Keratinocyte (primary cell): ENCODE measurements around the gene FAM174A. TPM values are rescaled to one million over a fixed set of nuclear protein-coding genes. Genes with fewer than 3 reads are reported as not detected.

Experiments used
- DNase-seq: peaks from one replicate; pipeline ENCODE4 v3.0.0-alpha.2; 2011; ENCODE audit warnings: low read depth, missing footprints, low spot score
- FAIRE-seq: peaks from 2 replicates; lab custom pipeline; 2011; peaks lifted over from hg19 to GRCh38; lab: Jason Lieb, UNC
- H2AFZ ChIP-seq: 2 replicates; pipeline ENCODE4 v1.6.0; 2012; ENCODE audit warnings: low read length, control low read depth, inconsistent platforms; ENCODE audit not compliant: control insufficient read depth
- H3K27ac ChIP-seq: 2 replicates; pipeline ENCODE4 v1.5.1; 2011; ENCODE audit warnings: low read length; ENCODE audit not compliant: control insufficient read depth, insufficient read depth
- H3K27me3 ChIP-seq: 3 replicates; pipeline ENCODE4 v1.6.0; 2011; ENCODE audit warnings: low read length; ENCODE audit not compliant: control insufficient read depth, insufficient read depth; ENCODE audit errors: extremely low read depth
- H3K36me3 ChIP-seq, 2 experiments: 2 replicates in 1 of 2; 3 replicates in 1 of 2; pipeline ENCODE4 v1.5.1; 2011; ENCODE audit warnings: low read length in 2 of 2, mild to moderate bottlenecking in 1 of 2; ENCODE audit not compliant: control insufficient read depth in 2 of 2, insufficient read depth in 2 of 2; ENCODE audit errors: extremely low read depth in 1 of 2
- H3K4me1 ChIP-seq: 3 replicates; pipeline ENCODE4 v1.5.1; 2011; ENCODE audit warnings: low read length; ENCODE audit not compliant: control insufficient read depth, insufficient read depth; ENCODE audit errors: extremely low read depth
- H3K4me2 ChIP-seq: 3 replicates; pipeline ENCODE4 v1.6.0; 2011; ENCODE audit warnings: low read depth, low read length; ENCODE audit not compliant: control insufficient read depth, insufficient read depth; ENCODE audit errors: extremely low read depth
- H3K4me3 ChIP-seq, 3 experiments: fragments of 200-600 bp in 1 of 3; sonication (generic) in 1 of 3; 2 replicates in 2 of 3; 3 replicates in 1 of 3; pipeline ENCODE4 v1.5.1; 2011 to 2016; ENCODE audit warnings: low read length in 3 of 3, mild to moderate bottlenecking in 3 of 3, control low read depth in 2 of 3, inconsistent platforms in 1 of 3, low read depth in 1 of 3, mixed read lengths in 1 of 3, mixed run types in 1 of 3, moderate library complexity in 1 of 3; ENCODE audit not compliant: control insufficient read depth in 2 of 3, insufficient read depth in 2 of 3; ENCODE audit errors: extremely low read depth in 1 of 3
- H3K79me2 ChIP-seq: 2 replicates; pipeline ENCODE4 v1.6.0; 2012; ENCODE audit warnings: low read length; ENCODE audit not compliant: control insufficient read depth, insufficient read depth
- H3K9ac ChIP-seq: 3 replicates; pipeline ENCODE4 v1.6.0; 2011; ENCODE audit warnings: low read length; ENCODE audit not compliant: control insufficient read depth, insufficient read depth; ENCODE audit errors: extremely low read depth
- H3K9me1 ChIP-seq: 3 replicates; pipeline ENCODE4 v1.6.0; 2011; ENCODE audit warnings: low read length; ENCODE audit not compliant: control insufficient read depth, insufficient read depth; ENCODE audit errors: extremely low read depth
- H3K9me3 ChIP-seq: 2 replicates; pipeline ENCODE4 v1.5.1; 2012; ENCODE audit warnings: low read depth, low read length; ENCODE audit not compliant: control insufficient read depth
- H4K20me1 ChIP-seq: 3 replicates; pipeline ENCODE4 v1.6.0; 2011; ENCODE audit warnings: low read length; ENCODE audit not compliant: control insufficient read depth, insufficient read depth; ENCODE audit errors: extremely low read depth
- EZH2 ChIP-seq: IDR thresholded peaks from one replicate; pipeline ENCODE4 v1.6.1; 2012; ENCODE audit warnings: inconsistent platforms, mild to moderate bottlenecking, low read length, moderate library complexity
- dilution Hi-C: fragments of 300-500 bp; cut with MboI; formaldehyde crosslinking; loops from one replicate; pipeline ENCODE4 v1.7.0; 2020; ENCODE audit warnings: low sequenced_read_pairs; ENCODE audit not compliant: extremely low pct_ligation_motif_present
- polyA plus RNA-seq, 5 experiments: library from polyadenylated mRNA; depleted of rRNA in 3 of 5; stranded (reverse) in 3 of 5; stranded (forward) in 1 of 5; unstranded in 1 of 5; fragments of >200 nt; gene quantifications; 1 replicate in 1 of 5; 2 replicates in 3 of 5; 3 replicates in 1 of 5; pipeline versions ENCODE4 v1.2.1 to v1.2.3, GENCODE V29; 2011 to 2012; ENCODE audit warnings: missing spikeins in 2 of 5, low read depth in 1 of 5, low replicate concordance in 1 of 5
- TF ChIP-seq, protein P1 (sequence below), 3 experiments: IDR thresholded peaks in 1 of 3; conservative IDR thresholded peaks in 1 of 3; optimal IDR thresholded peaks in 1 of 3; 2 replicates in 2 of 3; 3 replicates in 1 of 3; pipeline versions ENCODE3 to v1.5.1; 2011; ENCODE audit warnings: low read length in 3 of 3, mild to moderate bottlenecking in 3 of 3, moderate library complexity in 2 of 3, control low read depth in 1 of 3, inconsistent platforms in 1 of 3; ENCODE audit not compliant: insufficient read depth in 2 of 3; ENCODE audit errors: extremely low read depth in 1 of 3

FAM174A gene
- polyA plus RNA-seq, 1 donor (not counting 4 experiments of a cell fraction or from before 2014, with no cell fraction given), result 17.3 TPM

GRCh38 chr5:100584069-100584468 is 48.9 kb downstream of the FAM174A start:
- H3K27ac ChIP-seq, result no peak overlapping the region
- no peaks in the 10 kb centered on the region for H4K20me1 ChIP-seq
- no peaks in the 10 kb centered on the region for H3K36me3 ChIP-seq
- H3K9ac ChIP-seq, result no peak overlapping the region
- H3K9me3 ChIP-seq, result no peaks in the 10 kb centered on the region
- no peak overlapping the region for H3K4me2 ChIP-seq
- H3K27me3 ChIP-seq, result no peaks in the 10 kb centered on the region
- no peaks in the 10 kb centered on the region for H3K79me2 ChIP-seq
- DNase-seq (no peak), FAIRE-seq (no peak)
- no peak overlapping the region for H2AFZ ChIP-seq
- no peak overlapping the region for H3K4me3 ChIP-seq
- no peak for TF ChIP-seq EZH2
- TF ChIP-seq, protein P1, sequence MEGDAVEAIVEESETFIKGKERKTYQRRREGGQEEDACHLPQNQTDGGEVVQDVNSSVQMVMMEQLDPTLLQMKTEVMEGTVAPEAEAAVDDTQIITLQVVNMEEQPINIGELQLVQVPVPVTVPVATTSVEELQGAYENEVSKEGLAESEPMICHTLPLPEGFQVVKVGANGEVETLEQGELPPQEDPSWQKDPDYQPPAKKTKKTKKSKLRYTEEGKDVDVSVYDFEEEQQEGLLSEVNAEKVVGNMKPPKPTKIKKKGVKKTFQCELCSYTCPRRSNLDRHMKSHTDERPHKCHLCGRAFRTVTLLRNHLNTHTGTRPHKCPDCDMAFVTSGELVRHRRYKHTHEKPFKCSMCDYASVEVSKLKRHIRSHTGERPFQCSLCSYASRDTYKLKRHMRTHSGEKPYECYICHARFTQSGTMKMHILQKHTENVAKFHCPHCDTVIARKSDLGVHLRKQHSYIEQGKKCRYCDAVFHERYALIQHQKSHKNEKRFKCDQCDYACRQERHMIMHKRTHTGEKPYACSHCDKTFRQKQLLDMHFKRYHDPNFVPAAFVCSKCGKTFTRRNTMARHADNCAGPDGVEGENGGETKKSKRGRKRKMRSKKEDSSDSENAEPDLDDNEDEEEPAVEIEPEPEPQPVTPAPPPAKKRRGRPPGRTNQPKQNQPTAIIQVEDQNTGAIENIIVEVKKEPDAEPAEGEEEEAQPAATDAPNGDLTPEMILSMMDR (optimal IDR thresholded peaks at IDR 0.05 in 1 of 3, IDR thresholded peaks at IDR 0.05 in 1 of 3, conservative IDR thresholded peaks at IDR 0.05 in 1 of 3; ENCODE audit: extremely low read depth in 1 of 3, insufficient read depth in 2 of 3, low read length in 3 of 3), result no peak
- dilution Hi-C loops, result no loop called here
- no peaks in the 10 kb centered on the region for H3K9me1 ChIP-seq
- H3K4me1 ChIP-seq, result no peaks in the 10 kb centered on the region

GRCh38 chr5:100584889-100585288 is 49.7 kb downstream of the FAM174A start:
- Histone ChIP-seq H3K79me2 (no peaks in the 10 kb centered on the region), H3K27me3 (no peaks in the 10 kb centered on the region), H3K9me3 (no peaks in the 10 kb centered on the region), H3K27ac (no peak overlapping the region), H3K9me1 (no peaks in the 10 kb centered on the region), H3K9ac (no peak overlapping the region), H3K4me2 (no peak overlapping the region), H3K4me1 (no peaks in the 10 kb centered on the region), H2AFZ (no peak overlapping the region), H3K36me3 (no peaks in the 10 kb centered on the region), H4K20me1 (no peaks in the 10 kb centered on the region), H3K4me3 (no peak overlapping the region)
- no peak for TF ChIP-seq EZH2
- TF ChIP-seq, protein P1 (optimal IDR thresholded peaks at IDR 0.05 in 1 of 3, IDR thresholded peaks at IDR 0.05 in 1 of 3, conservative IDR thresholded peaks at IDR 0.05 in 1 of 3; ENCODE audit: extremely low read depth in 1 of 3, insufficient read depth in 2 of 3, low read length in 3 of 3), result no peak
- dilution Hi-C loops, result no loop called here
- no peak for DNase-seq
- FAIRE-seq, result no peak
